NCI-H510A treated with DMSO at 0.1 percent for 48 hours (cell line): Measurements from ENCODE around the gene CXCR4.

ENCODE experiments used
- DNase-seq: peaks from one replicate; lab custom pipeline; 2025; lab: John Stamatoyannopoulos, UW

CXCR4 gene

GRCh38 chr2:136117909-136118818 is at the start of gene CXCR4:
TSS of gene CXCR4 (minus strand) at chr2:136118149. CDS start at chr2:136118060, 89 bp downstream.
- peak; percentile 91 for DNase-seq

- DNase-seq = no peak
Observed at GRCh38 chr2:136164280-136164776, 46.4 kb upstream of the CXCR4 start.

GRCh38 chr2:136162438-136162837 is 44.5 kb upstream of the CXCR4 start:
- peak; percentile 40 for DNase-seq

- DNase-seq = no peak
Observed at GRCh38 chr2:136156411-136156810, 38.5 kb upstream of the CXCR4 start.

GRCh38 chr2:136154384-136154783 is 36.4 kb upstream of the CXCR4 start:
- DNase-seq = no peak

GRCh38 chr2:136151021-136151971 is 33.3 kb upstream of the CXCR4 start:
- no peak for DNase-seq

GRCh38 chr2:136149011-136149410 is 31.1 kb upstream of the CXCR4 start:
- no peak for DNase-seq

GRCh38 chr2:136146564-136146963 is 28.6 kb upstream of the CXCR4 start:
- no peak for DNase-seq

- no peak for DNase-seq
Observed at GRCh38 chr2:136143603-136144451, 25.9 kb upstream of the CXCR4 start.

GRCh38 chr2:136141510-136142149 is 23.7 kb upstream of the CXCR4 start:
- peak; percentile 97 for DNase-seq

GRCh38 chr2:136139631-136140030 is 21.7 kb upstream of the CXCR4 start:
- no peak for DNase-seq

- no peak for DNase-seq
Observed at GRCh38 chr2:136137982-136138381, 20.0 kb upstream of the CXCR4 start.

GRCh38 chr2:136136931-136137330 is 19.0 kb upstream of the CXCR4 start:
- DNase-seq = peak; percentile 83

GRCh38 chr2:136135921-136136906 is 18.3 kb upstream of the CXCR4 start:
- DNase-seq = no peak

GRCh38 chr2:136135462-136135861 is 17.5 kb upstream of the CXCR4 start:
- no peak for DNase-seq

GRCh38 chr2:136134126-136134525 is 16.2 kb upstream of the CXCR4 start:
- DNase-seq = no peak

GRCh38 chr2:136133586-136133985 is 15.6 kb upstream of the CXCR4 start:
- no peak for DNase-seq

GRCh38 chr2:136133176-136133575 is 15.2 kb upstream of the CXCR4 start:
- DNase-seq = no peak

GRCh38 chr2:136132825-136133155 is 14.8 kb upstream of the CXCR4 start:
- no peak for DNase-seq
